Activated CD4-positive, alpha-beta T cell treated with anti-CD3 and anti-CD28 coated beads, Interleukin-2, amount 50 U/mL, for 24 hours (primary cell): ENCODE measurements around the gene DYNC1H1.
"Not testable (repeated sequence)": the region's sequence is repeated elsewhere in the genome, so short reads cannot be mapped to it uniquely, and the experiment has no call there.

ENCODE experiments used
- DNase-seq, 2 donors: peaks; one replicate each; pipeline ENCODE4 v3.0.0-alpha.2; 2020; ENCODE audit warnings: low read depth in 1 of 2, low spot score in 1 of 2

DYNC1H1 gene

DNA sequence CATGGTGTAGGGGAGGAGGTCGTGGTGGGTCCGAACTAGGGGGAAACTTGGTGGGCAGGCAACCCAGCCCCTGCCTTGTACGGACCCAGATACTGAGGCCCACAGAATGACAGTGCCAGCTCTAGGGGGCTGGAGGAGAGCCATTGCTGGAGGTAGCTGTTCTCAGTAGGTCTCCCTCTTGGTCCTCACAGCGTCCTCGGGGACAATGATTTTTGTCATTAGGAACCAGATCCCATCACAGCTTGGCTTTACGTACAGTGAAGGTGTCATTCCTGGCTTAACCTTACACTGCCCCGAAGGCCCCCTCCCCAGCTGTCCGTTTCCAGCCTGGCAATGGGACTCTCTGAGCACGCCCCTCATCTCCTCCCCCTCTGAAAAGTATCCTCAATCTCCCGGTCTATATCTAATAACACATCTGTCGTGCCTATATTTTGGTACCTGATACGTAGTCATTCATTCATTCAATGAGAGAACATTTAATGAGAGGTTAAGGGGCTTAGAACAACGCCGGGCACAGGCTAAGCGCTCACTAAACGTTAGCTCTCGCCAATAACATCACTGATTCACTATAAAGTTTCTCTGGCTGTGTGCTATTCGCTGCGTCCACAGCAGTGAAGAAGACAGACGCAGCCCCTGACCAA, 597 bp upstream of the DYNC1H1 start:
- DNase-seq: no peak

DNA sequence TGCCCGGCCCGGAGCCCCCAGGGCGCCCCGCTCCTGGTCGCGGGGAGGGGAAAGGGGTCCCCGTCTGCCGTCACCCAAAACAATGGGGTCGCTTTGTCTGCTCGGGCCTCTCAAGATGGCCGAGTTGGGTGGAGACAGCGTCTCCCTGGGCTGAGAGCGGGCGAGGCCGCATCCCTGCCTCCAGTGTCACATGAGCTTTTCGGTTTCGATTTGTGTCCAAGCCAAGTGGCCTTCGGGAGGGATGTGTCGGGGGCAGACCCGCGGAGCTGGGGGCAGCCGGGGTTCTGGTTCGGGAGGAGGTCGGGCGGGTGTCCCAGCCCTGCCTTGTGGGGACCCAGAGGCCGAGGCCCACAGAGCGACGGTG, 790 bp downstream of the DYNC1H1 start:
- DNase-seq: peak; percentile 30 to 33

DNA sequence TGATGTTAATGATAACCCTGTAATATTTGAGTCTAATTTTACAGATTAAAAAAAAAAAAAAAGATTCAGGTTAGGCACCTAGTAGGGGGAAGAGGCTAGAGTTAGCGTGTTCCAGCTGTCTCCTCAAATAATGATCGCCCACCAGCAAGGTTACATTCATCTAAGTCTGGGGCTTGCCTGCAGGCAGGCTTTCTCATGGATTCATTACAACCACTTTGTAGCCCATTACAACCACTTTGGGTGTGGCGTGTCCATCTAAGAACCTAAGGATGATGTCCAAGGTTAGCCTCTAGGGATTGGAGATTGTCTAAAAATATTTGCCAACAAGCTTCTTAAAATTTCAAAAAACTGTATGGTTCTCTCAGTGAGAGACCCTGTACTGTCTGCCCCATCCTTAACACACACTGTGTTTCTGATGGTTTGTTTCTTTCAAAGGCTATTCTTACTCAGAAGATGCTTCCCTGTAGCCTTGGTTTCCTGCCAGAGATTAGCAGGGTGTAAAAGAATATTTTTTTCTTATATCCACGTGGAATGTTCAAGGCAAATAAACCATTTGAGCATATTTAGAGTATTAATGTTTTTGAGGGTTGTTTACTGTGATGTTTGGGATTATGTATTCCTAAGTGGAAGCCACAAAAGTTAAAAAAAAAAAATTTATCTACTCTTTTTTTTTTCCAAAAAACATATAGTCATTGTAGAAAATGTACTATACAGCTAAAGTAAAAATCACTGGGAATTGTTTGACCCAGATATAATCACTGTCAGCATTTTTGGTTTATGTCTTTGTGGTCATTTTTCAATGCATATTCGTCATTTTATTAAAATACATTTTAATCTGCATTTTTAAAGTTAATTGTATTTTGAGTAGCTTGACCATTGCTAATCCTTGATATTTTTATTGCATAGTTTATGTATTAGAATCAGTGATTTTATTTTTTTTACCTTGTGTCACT, 1.7 kb downstream of the DYNC1H1 start:
- no peak for DNase-seq

DNA sequence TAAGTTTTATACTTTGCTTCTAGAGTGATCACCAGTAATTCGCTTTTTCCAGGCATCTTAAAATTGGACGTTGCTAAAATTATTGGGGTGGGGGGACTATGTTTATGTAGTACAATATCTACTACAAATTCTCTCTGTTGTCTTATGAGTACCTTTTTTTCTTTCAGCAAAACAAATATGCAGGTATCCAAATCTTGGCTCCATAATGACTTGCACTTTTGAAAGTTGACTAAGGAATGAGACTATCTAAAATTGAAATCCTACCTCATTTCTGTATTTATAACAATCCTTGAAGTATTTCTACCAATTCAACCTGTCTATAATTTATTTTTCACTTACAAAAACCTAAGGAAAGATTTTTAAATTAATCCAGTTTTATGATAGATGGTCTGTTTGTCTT, 2.4 kb downstream of the DYNC1H1 start:
- no peak for DNase-seq

DNA sequence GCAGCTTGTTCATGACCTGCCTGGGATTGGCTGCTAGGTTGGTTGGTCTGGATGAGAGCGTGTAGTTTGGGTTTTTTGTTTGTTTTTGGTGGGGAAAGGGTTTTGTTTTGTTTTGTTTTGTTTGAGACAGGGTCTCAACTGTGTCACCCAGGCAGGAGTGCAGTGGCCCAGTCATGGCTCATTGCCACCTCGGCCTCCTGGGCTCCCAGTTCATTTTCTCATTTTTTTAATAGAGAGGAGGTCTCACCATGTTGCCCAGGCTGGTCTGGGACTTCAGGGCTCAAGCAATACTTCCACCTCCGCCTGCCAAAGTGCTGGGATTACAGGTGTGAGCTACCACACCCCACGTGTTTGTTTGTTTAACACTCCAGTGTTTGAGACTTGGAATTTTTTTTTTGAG, 3.8 kb downstream of the DYNC1H1 start:
- DNase-seq: no peak

DNA sequence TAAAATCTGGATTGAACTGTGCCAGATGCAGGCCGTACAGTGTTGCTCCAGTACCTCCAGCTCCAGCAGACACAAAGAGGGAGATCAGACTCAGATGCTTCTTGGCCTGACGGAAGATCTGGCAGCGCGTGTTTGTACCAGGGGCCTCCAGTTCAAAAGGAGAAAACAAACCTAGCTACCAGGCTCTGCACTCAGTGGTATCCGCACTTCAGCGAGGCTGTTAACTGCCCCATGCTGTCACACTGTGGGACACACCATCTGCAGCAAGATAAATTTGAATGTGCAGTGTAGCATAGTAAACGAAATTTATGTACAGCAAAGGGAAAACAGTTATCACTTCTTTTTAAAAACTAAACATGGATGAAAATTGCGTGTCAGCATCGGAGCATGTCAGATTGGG, 5.1 kb downstream of the DYNC1H1 start:
- DNase-seq: no peak

DNA sequence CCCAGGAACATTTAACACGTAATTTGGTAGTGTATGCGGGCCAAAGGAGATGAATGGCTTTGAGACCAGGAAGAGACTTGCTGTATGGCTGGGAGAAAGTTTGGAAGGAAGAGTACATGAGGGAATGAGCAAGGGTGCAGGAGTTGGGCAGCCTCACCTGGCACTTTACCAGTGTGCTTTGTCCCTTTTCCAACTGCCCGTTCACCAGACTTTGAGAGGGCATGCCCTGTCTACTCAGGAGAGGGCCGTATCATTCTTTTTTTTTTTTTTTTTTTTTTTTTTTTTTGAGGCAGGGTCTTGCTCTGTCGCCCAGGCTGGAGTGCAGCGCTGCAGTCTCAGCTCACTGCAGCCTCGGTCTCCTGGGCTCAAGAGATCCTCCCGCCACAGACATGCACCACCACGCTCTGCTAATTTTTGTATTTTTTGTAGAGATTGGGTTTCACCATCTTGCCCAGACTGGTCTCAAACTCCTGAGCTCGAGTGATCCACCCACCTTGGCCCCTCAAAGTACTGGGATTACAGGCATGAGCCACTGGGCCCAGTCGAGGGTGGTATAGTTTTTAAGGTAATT, 6.5 kb downstream of the DYNC1H1 start:
- no peak for DNase-seq

DNA sequence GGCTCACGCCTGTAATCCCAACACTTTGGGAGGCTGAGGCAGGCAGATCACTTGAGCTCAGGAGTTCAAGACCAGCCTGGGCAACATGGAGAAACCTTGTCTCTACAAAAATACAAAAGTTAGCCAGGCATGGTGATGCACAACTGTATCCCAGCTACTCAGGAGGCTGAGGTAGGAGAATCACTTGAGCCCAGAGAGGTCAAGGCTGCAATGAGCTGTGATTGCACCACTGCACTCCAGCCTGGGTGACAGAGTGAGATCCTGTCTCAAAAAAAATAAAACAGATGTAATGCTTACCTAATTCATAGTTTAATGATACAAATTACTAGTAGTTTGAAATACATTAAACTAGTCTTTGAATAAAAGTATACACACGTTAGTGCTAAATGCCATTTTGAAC, 7.1 kb downstream of the DYNC1H1 start:
- DNase-seq: not testable (repeated sequence)

DNA sequence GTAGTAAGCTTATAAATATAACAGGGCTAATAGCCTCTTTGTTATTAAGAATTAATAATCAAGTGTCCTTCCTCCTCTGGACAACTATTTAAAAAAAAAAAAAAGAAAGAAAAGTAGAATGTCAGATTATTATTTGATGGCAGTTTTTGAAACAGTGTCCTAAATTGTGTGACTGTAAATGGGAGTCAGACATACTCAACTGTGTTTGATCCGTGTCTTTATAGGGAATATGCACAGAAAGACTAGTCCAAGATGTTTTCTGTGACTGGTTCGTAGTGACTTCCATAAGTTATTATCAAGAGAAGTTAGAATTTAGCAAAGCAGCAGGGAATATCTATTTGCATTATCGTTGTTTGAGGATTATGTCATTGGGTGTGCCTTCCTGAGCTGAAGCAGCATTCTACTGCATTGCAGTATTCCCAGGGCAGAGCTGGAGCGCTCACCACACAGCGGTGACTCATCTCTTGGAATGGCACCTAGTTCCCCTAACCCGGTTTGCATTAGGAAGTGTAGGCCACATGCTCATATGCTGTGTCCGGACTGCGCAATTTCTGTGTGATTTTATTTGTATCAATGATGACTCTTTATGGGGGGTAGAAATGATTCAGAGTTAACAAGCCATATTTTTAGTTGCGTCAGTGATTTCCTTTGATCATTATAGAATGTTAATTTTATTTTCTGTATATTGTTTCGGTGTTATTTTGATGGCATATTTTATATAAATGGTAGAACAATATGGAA, 7.9 kb downstream of the DYNC1H1 start:
- DNase-seq: no peak

DNA sequence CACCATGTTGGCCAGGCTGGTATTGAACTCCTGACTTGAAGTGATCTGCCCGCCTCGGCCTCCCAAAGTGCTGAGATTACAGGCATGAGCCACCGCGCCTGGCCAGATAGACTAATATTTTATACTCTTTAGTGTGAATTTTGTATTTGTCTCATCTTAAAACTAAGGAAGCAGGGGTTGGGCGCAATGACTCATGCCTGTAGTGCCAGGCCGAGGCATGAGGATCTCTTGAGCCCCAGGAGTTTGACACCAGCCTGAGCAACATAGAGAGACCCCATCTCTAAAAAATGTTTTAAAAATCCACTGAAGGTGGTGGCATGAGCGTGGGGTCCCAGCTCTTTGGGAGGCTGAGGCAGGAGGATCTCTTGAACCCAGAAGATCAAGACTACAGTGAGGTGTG, 9.0 kb downstream of the DYNC1H1 start:
- no peak for DNase-seq

DNA sequence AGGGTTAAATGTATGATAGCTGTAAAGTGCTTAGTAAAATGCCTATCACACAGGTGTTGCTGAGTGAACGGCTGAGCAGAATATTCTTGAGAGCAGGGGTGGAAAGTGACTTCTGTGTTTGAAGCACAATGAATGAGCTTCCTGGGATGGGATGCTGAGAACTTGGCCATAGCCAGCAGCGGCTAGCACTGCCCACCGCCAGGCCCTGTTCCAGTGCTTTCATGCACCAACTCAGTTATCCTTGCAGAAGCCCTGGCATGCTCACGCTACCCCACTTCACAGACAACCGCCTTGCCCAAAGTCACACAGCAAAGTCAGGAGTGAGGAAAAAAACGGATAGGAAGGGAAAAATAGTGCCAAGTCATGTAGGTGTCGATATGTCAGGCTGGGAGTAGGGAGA, 10.9 kb downstream of the DYNC1H1 start:
- no peak for DNase-seq

DNA sequence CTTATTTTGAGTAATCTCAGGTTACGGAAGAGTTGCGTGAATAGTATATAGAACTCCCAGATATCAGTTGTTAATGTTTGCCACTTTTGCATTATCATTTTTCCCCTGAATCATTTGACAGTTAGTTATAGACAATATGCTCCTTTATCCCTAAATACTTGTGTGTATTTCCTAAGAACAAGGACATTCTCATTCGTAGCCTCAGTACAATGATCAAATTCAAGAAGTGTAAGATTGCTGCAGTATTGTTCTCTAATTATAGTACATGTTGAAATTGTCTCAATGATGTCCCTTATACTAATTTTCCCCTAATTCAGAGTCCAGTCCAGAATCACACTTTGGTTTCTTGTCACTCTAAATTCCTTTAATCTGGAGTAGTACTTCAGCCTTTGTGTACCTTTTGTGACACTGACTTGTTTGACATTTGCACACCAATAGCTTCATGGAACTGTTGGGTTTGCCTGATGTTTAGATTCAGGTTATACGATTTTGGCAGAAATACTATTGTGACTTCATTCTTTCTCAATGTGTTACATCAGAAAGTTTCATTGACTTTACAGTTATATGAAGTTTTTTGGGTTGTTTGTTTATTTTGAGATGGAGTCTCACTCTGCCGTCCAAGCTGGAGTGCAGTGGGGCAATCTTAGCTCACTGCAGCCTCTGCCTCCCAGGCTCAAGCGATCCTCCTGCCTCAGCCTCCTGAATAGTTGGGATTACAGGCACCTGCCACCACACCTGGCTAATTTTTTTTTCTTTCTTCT, 13.1 kb downstream of the DYNC1H1 start:
- DNase-seq: no peak

DNA sequence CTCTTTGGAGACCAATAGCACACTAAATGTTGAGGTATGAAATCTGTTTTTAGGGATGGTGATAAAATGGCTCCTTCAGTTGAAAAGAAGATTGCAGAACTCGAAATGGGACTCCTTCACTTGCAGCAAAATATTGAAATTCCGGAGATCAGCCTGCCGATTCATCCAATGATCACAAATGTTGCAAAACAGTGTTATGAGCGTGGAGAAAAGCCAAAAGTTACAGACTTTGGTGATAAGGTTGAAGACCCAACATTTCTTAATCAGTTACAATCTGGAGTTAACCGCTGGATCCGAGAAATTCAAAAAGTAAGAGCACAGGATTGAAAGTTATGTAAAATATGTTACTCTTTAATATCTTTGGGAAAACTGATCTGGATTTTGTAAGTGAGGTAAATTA, 15.3 kb downstream of the DYNC1H1 start:
- DNase-seq: no peak

DNA sequence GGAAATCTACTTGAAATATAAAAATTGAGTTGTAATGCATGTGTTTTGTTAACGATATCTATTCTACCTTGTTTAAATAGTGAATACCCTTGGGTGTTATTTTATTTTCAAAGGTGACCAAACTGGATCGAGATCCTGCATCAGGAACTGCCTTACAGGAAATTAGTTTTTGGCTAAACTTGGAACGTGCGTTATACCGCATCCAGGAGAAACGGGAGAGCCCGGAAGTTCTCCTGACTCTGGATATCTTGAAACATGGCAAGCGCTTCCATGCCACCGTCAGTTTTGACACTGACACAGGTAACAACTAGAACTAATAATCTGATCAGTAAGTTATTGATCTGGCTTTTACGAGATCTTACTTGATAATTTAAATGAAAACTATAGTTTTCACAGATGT, 15.9 kb downstream of the DYNC1H1 start:
- DNase-seq: no peak

DNA sequence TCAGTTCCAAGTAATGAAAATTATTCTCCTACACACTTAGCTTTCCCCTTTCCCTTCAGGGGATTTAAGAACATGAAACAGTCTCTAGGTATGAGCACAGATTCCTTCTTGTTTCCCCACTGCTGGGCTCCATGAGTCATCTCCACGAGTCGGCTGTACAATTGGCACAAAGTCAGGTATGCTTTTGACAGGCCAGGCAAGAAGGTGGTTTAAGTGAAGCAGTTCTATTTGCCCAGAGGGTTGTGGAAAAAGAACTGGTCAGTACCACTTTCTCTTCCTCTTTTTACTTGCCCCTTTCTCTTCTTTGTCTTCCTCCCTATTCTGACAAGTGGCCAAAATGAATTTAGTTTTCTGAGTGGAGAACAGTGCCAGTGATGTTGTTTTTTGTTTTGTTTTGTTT, 16.3 kb downstream of the DYNC1H1 start:
- DNase-seq: no peak

DNA sequence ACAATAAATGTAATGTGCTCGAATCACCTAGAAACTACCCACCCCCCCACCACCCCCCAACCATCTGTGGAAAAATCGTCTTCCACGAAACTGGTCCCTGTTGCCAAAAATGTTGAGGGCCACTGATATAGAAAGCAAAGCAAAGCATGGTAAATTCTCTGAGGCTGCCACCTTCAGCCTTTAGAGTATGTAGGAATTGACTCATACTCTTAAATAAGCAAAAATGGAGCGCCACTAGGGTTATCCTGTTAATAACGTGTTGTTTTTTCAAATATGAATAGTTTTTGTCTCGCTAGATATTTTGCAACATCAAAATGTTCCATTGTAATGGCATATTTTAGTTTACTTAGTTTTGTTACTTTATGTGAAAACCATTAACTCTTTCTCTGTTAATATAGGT, 18.2 kb downstream of the DYNC1H1 start:
- no peak for DNase-seq

DNA sequence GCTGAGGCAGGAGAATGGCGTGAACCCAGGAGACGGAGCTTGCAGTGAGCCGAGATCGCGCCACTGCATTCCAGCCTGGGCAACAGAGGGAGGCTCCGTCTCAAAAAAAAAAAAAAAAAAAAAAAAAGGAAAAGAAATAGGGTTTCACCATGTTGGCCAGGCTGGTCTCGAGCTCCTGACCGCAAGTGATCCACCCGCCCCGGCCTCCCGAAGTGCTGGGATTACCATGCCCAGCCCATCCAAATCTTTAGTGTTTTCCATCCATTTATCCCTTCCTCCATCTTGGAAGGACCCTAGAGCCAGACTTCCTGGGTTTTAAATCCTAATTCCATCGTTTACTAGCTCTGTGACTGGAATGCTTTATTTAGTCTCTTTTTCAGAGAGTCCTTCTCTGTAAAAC, 20.5 kb downstream of the DYNC1H1 start:
- DNase-seq: not testable (repeated sequence)

DNA sequence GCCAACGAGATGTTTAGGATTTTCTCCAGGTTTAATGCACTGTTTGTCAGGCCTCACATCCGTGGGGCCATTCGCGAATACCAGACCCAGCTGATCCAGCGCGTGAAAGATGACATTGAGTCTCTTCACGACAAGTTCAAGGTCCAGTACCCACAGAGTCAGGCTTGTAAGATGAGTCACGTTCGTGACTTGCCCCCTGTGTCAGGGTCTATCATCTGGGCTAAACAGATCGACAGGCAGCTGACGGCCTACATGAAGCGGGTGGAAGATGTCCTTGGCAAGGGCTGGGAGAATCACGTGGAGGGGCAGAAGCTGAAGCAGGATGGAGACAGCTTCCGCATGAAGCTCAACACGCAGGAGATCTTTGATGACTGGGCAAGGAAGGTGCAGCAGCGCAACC, 21.6 kb downstream of the DYNC1H1 start:
- no peak for DNase-seq

DNA sequence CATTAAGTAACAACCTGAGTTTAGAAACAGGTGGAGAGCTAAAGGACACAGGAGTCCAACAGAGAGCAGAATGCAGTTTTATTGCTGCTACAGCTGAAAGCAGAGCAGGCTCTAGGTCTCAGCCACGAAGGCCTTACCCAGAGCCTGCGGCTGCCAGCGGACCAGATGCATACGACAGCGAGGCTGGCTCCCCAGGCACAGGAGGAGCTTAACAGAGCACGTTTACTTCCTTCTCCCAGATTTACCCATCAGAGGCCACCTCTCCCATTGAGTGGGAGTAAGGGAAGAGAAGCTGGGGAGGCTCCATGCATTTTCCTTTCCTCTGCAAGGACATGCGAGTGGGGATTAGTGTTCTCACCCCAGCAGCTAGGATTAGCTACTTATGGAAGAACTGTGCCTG, 22.6 kb downstream of the DYNC1H1 start:
- no peak for DNase-seq

DNA sequence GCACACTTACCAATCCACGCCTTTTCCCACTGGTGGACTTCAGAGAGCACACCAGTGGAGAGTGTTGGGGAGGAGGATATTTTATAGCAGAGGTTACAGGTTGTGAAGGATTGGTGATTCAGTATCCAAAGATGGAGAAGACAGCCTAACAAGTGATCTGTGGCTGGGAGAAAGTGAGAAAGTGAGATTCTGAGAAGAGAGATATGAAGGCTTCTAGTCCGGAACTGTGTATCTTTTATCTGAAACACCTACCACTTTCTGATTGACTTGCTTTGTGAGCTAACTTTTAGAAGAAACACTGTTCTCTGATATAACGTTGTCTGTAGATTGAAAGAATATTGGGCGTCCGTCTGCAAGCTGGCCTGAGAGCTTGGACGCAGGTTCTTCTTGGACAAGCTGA, 24.0 kb downstream of the DYNC1H1 start:
- DNase-seq: no peak

DNA sequence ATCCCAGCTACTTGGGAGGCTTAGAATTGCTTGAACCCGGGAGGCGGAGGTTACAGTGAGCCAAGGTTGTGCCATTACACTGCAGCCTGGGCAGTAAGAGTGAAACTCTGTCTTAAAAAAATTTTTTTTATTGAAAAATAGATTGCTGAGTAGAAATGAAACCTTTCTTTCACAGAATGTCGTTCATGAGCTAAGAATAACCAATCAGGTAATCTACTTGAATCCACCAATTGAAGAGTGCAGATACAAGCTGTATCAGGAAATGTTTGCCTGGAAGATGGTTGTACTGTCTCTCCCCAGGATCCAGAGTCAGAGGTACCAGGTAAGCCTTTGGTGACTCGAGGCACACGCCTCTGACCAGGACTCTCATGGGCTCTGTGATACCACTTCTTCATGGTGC, 27.0 kb downstream of the DYNC1H1 start:
- no peak for DNase-seq
